ENCODE measurements around the gene TRAPPC6A. TPM values are rescaled to one million over a fixed set of nuclear protein-coding genes. Genes with fewer than 3 reads are reported as not detected.
A peak's percentile ranks its signal among the peaks of the same experiment; 100 is the strongest.

Gene TRAPPC6A
- total and polyA plus RNA-seq, 3 experiments from 2014 or later = 22.7 to 151 (median 24.3) TPM

GRCh38 chr19:45141203-45141900 lies 36.7 kb downstream of the TRAPPC6A start:
- no peaks in the 10 kb centered on the region for H3K9me3 ChIP-seq (ENCODE audit: low read length)
- ChIA-PET CTCF (interaction anchor here (1.4 kb wide), 1 partner anchor 9 kb away, joined by 3 read pairs; no protein-coding TSS in a partner anchor), POLR2A (no interaction called here)
- no peak overlapping the region for H3K4me3 ChIP-seq (ENCODE audit: low read length)
- peak overlapping the region in 1 of 8 donors; percentile 50 for H3K27ac Mint-ChIP-seq
- H3K4me1 Mint-ChIP-seq = peaks cover 5 to 8% (median 6%) of the 10 kb centered on the region in 3 donors
- H3K36me3 Mint-ChIP-seq = peaks cover 0 to 42% (median 6%) of the 10 kb centered on the region in 3 donors
- H3K27me3 ChIP-seq (ENCODE audit: insufficient read depth, low read length, poor library complexity, severe bottlenecking) = no peaks in the 10 kb centered on the region
- no peaks in the 10 kb centered on the region for H3K27me3 Mint-ChIP-seq
- no peak overlapping the region for H3K27ac ChIP-seq (ENCODE audit: low read depth, low read length)
- H3K9me3 Mint-ChIP-seq = no peaks in the 10 kb centered on the region
- no peak overlapping the region for H3K4me3 Mint-ChIP-seq
- no peaks in the 10 kb centered on the region for H3K4me1 ChIP-seq (ENCODE audit: insufficient read depth, low read length)
- DNase-seq = no peak
- no peaks in the 10 kb centered on the region for H3K36me3 ChIP-seq (ENCODE audit: insufficient read depth, low read length)

DNA sequence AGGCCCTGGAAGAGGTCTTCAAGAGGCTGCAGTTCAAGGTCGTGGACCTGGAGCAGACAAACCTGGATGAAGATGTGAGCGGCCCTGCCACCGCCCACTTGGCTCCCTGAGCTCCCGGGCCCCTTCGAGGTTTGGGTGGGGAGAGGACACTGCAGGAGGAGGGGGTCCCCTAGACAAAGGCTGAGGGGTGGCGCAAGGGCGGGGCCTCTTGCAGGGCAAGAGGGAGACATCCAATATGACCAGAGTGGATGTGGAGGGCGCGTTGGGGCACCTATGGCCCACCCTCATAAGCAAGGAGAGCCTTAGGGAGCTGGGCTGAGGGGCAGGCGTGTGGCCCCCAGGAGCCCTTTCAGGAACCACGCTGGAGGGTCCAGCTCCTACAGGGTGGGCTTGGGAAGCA lies 37.5 kb downstream of the TRAPPC6A start:
- H3K27me3 Mint-ChIP-seq = no peaks in the 10 kb centered on the region
- H3K36me3 Mint-ChIP-seq = peaks cover 0 to 38% (median 6%) of the 10 kb centered on the region in 3 donors
- Histone ChIP-seq H3K27ac (ENCODE audit: low read depth, low read length) (no peak overlapping the region), H3K4me1 (ENCODE audit: insufficient read depth, low read length) (no peaks in the 10 kb centered on the region), H3K36me3 (ENCODE audit: insufficient read depth, low read length) (no peaks in the 10 kb centered on the region), H3K27me3 (ENCODE audit: insufficient read depth, low read length, poor library complexity, severe bottlenecking) (no peaks in the 10 kb centered on the region), H3K4me3 (ENCODE audit: low read length) (no peak overlapping the region), H3K9me3 (ENCODE audit: low read length) (no peaks in the 10 kb centered on the region)
- no peak overlapping the region for H3K27ac Mint-ChIP-seq
- no peaks in the 10 kb centered on the region for H3K9me3 Mint-ChIP-seq
- no peak overlapping the region for H3K4me3 Mint-ChIP-seq
- DNase-seq = no peak
- peaks cover 5 to 8% (median 6%) of the 10 kb centered on the region in 3 donors for H3K4me1 Mint-ChIP-seq
- ChIA-PET CTCF (interaction anchor here (1.4 kb wide), 1 partner anchor 9 kb away, joined by 3 read pairs; no protein-coding TSS in a partner anchor), POLR2A (no interaction called here)

- CTCF ChIA-PET = no interaction called here
- no peak overlapping the region for H3K4me3 ChIP-seq (ENCODE audit: low read length)
- H3K4me1 ChIP-seq (ENCODE audit: insufficient read depth, low read length) = no peaks in the 10 kb centered on the region
- no peak overlapping the region for H3K4me3 Mint-ChIP-seq
- POLR2A ChIA-PET = no interaction called here
- no peaks in the 10 kb centered on the region for H3K27me3 ChIP-seq (ENCODE audit: insufficient read depth, low read length, poor library complexity, severe bottlenecking)
- peaks cover 0 to 38% (median 6%) of the 10 kb centered on the region in 3 donors for H3K36me3 Mint-ChIP-seq
- H3K27me3 Mint-ChIP-seq = no peaks in the 10 kb centered on the region
- H3K9me3 Mint-ChIP-seq = no peaks in the 10 kb centered on the region
- H3K4me1 Mint-ChIP-seq = peaks cover 5 to 8% (median 6%) of the 10 kb centered on the region in 3 donors
- no peak overlapping the region for H3K27ac ChIP-seq (ENCODE audit: low read depth, low read length)
- H3K9me3 ChIP-seq (ENCODE audit: low read length) = no peaks in the 10 kb centered on the region
- no peaks in the 10 kb centered on the region for H3K36me3 ChIP-seq (ENCODE audit: insufficient read depth, low read length)
- DNase-seq = no peak
- no peak overlapping the region for H3K27ac Mint-ChIP-seq
Observed at GRCh38 chr19:45140144-45140503, 37.9 kb downstream of the TRAPPC6A start.

- Histone ChIP-seq H3K4me1 (ENCODE audit: insufficient read depth, low read length) (no peaks in the 10 kb centered on the region), H3K27ac (ENCODE audit: low read depth, low read length) (no peak overlapping the region), H3K36me3 (ENCODE audit: insufficient read depth, low read length) (no peaks in the 10 kb centered on the region), H3K9me3 (ENCODE audit: low read length) (no peaks in the 10 kb centered on the region), H3K27me3 (ENCODE audit: insufficient read depth, low read length, poor library complexity, severe bottlenecking) (no peaks in the 10 kb centered on the region), H3K4me3 (ENCODE audit: low read length) (no peak overlapping the region)
- Mint-ChIP-seq H3K9me3 (no peaks in the 10 kb centered on the region), H3K4me3 (no peak overlapping the region), H3K27ac (peak overlapping the region in 1 of 8 donors; percentile 60), H3K4me1 (peaks cover 5 to 8% (median 6%) of the 10 kb centered on the region in 3 donors), H3K27me3 (no peaks in the 10 kb centered on the region), H3K36me3 (peaks cover 0 to 38% (median 6%) of the 10 kb centered on the region in 3 donors)
- DNase-seq = no peak
- CTCF ChIA-PET = no interaction called here
- POLR2A ChIA-PET = no interaction called here
Observed at GRCh38 chr19:45139286-45140143, 38.5 kb downstream of the TRAPPC6A start.

DNA sequence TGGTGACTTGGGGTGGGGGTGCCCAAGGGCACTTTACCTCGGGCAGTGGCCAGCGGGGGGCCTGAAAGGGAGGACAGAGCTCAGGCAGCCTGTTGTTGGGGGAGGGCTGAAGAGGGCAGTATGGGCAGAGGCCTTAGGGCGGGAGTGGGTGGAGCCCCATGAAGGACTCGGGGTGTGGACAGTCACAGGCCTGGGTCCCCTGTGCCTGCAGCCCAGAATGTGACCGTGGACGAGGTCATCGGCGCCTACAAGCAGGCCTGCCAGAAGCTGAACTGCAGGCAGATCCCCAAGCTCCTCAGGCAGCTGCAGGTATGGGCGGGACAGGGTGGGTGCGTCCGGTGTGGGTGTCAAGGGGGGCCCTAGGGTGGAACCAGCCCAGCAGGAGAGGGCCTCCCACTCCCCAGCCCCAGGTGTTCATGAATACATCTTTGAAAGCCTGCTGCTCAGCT lies 39.7 kb downstream of the TRAPPC6A start:
- Mint-ChIP-seq H3K27me3 (no peaks in the 10 kb centered on the region), H3K27ac (peak overlapping the region in 2 of 8 donors; percentile 56 to 77), H3K4me1 (peaks cover 9 to 14% (median 12%) of the 10 kb centered on the region in 3 donors), H3K4me3 (no peak overlapping the region), H3K9me3 (no peaks in the 10 kb centered on the region), H3K36me3 (peaks cover 0 to 33% (median 6%) of the 10 kb centered on the region in 3 donors)
- Histone ChIP-seq H3K27ac (ENCODE audit: low read depth, low read length) (no peak overlapping the region), H3K4me1 (ENCODE audit: insufficient read depth, low read length) (no peaks in the 10 kb centered on the region), H3K27me3 (ENCODE audit: insufficient read depth, low read length, poor library complexity, severe bottlenecking) (no peaks in the 10 kb centered on the region), H3K36me3 (ENCODE audit: insufficient read depth, low read length) (no peaks in the 10 kb centered on the region), H3K9me3 (ENCODE audit: low read length) (no peaks in the 10 kb centered on the region), H3K4me3 (ENCODE audit: low read length) (no peak overlapping the region)
- POLR2A ChIA-PET = no interaction called here
- no peak for DNase-seq
- CTCF ChIA-PET = no interaction called here

DNA sequence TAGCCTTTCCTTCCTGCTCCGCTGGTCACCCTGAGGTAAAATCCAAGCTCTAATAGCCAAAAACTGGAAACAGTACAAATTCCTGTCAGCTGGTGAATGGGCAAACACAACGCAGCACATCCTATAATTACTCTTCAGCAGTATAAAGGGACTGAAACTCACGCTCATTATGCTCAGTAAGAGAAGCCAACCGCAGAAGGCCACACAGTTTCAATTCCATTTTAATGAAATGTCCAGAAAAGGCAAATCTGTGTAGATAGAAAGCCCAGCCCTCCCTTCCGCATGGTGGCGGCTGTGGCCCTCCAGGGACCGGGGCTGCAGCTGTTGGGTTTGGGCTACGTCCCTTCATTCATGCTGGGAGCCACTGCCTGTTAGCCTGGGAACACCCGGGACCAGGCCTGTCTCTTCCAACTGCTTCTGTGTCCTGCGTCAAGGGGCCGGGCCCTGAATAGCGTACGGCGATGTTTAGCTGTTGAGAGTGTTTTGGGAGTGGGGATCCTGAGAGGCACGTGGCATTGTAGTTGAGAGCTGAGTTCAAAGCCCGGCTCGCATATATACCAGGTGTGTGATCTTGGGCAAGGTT lies 40.8 kb downstream of the TRAPPC6A start:
- no peak for DNase-seq
- Histone ChIP-seq H3K4me1 (ENCODE audit: insufficient read depth, low read length) (no peaks in the 10 kb centered on the region), H3K4me3 (ENCODE audit: low read length) (no peak overlapping the region), H3K36me3 (ENCODE audit: insufficient read depth, low read length) (no peaks in the 10 kb centered on the region), H3K27me3 (ENCODE audit: insufficient read depth, low read length, poor library complexity, severe bottlenecking) (no peaks in the 10 kb centered on the region), H3K9me3 (ENCODE audit: low read length) (no peaks in the 10 kb centered on the region), H3K27ac (ENCODE audit: low read depth, low read length) (no peak overlapping the region)
- H3K4me3 Mint-ChIP-seq = no peak overlapping the region
- peak overlapping the region in 1 of 8 donors; percentile 58 for H3K27ac Mint-ChIP-seq
- H3K27me3 Mint-ChIP-seq = no peaks in the 10 kb centered on the region
- POLR2A ChIA-PET = no interaction called here
- H3K36me3 Mint-ChIP-seq = peaks cover 0 to 24% (median 0%) of the 10 kb centered on the region in 3 donors
- CTCF ChIA-PET = interaction anchor here (1.1 kb wide), 1 partner anchor 12 kb away, joined by 3 read pairs; no protein-coding TSS in a partner anchor
- peaks cover 9 to 14% (median 10%) of the 10 kb centered on the region in 3 donors for H3K4me1 Mint-ChIP-seq
- H3K9me3 Mint-ChIP-seq = no peaks in the 10 kb centered on the region

- H3K4me3 ChIP-seq (ENCODE audit: low read length) = no peak overlapping the region
Observed at GRCh38 chr19:45136507-45137178, 41.4 kb downstream of the TRAPPC6A start.

More at GRCh38 chr19:45136507-45137178, 41.4 kb downstream of the TRAPPC6A start:
- Histone ChIP-seq H3K4me1 (ENCODE audit: insufficient read depth, low read length) (no peaks in the 10 kb centered on the region), H3K36me3 (ENCODE audit: insufficient read depth, low read length) (no peaks in the 10 kb centered on the region), H3K27ac (ENCODE audit: low read depth, low read length) (no peak overlapping the region), H3K27me3 (ENCODE audit: insufficient read depth, low read length, poor library complexity, severe bottlenecking) (no peaks in the 10 kb centered on the region), H3K9me3 (ENCODE audit: low read length) (no peaks in the 10 kb centered on the region)
- H3K27me3 Mint-ChIP-seq = no peaks in the 10 kb centered on the region
- no peak for DNase-seq
- H3K36me3 Mint-ChIP-seq = peaks cover 0 to 23% (median 0%) of the 10 kb centered on the region in 3 donors
- H3K4me3 Mint-ChIP-seq = no peak overlapping the region
- ChIA-PET CTCF (interaction anchor here (1.0 to 1.1 kb wide), 2 partner anchors 12 to 16 kb away, joined by 3 read pairs; no protein-coding TSS in a partner anchor), POLR2A (no interaction called here)
- H3K4me1 Mint-ChIP-seq = peaks cover 9 to 14% (median 10%) of the 10 kb centered on the region in 3 donors
- H3K27ac Mint-ChIP-seq = peak overlapping the region in 1 of 8 donors; percentile 58
- H3K9me3 Mint-ChIP-seq = no peaks in the 10 kb centered on the region

All from CD8-positive, alpha-beta memory T cell (primary cell).